WTC11 (cell line): ENCODE results near the gene ZKSCAN1. TPM values are rescaled to one million over a fixed set of nuclear protein-coding genes. Genes with fewer than 3 reads are reported as not detected.

ENCODE experiments used
- ATAC-seq: fragments of 200-7000 bp; cut with Tn5 transposase; 2 replicates; pipeline ENCODE4 v1.10.0; 2021; ENCODE audit warnings: mild to moderate bottlenecking, moderate library complexity
- CTCF ChIA-PET: fragments of 300-600 bp; sonication (Branson Sonifier 250); formaldehyde crosslinking; loops from one replicate; lab custom pipeline; 2021; ENCODE audit warnings: antibody characterized with exemption; lab: Charles Lee
- POLR2A ChIA-PET: fragments of 350-600 bp; sonication (Branson Sonifier 250); formaldehyde crosslinking; loops from one replicate; lab custom pipeline; 2021; ENCODE audit warnings: antibody characterized with exemption; lab: Charles Lee
- DNase-seq: peaks from one replicate; pipeline ENCODE4 v3.0.0; 2021; ENCODE audit warnings: low spot score
- H3K27ac Mint-ChIP-seq: 2 replicates; pipeline ENCODE4 v1.8.0; 2021; ENCODE audit warnings: mixed read lengths
- H3K27me3 Mint-ChIP-seq: 2 replicates; pipeline ENCODE4 v1.8.0; 2021; ENCODE audit warnings: low read depth, mild to moderate bottlenecking, moderate library complexity, mixed read lengths
- H3K36me3 Mint-ChIP-seq: 2 replicates; pipeline ENCODE4 v1.8.0; 2021; ENCODE audit warnings: mixed read lengths
- H3K4me1 Mint-ChIP-seq: 2 replicates; pipeline ENCODE4 v1.8.0; 2022; ENCODE audit warnings: mixed read lengths
- H3K4me3 Mint-ChIP-seq: 2 replicates; pipeline ENCODE4 v1.8.0; 2021; ENCODE audit warnings: mild to moderate bottlenecking, moderate library complexity, mixed read lengths
- H3K9me3 Mint-ChIP-seq: 2 replicates; pipeline ENCODE4 v1.8.0; 2021; ENCODE audit warnings: mixed read lengths
- ATF3 ChIP-seq: sonication (generic); formaldehyde crosslinking; conservative IDR thresholded peaks from 2 replicates; pipeline ENCODE4 v1.8.1; 2022; ENCODE audit warnings: mild to moderate bottlenecking, missing genetic modification reagents
- CREM ChIP-seq: sonication (generic); formaldehyde crosslinking; IDR thresholded peaks from 2 replicates; pipeline ENCODE4 v1.8.1; 2022; ENCODE audit warnings: mild to moderate bottlenecking, missing genetic modification reagents, moderate library complexity
- E2F5 ChIP-seq: sonication (generic); formaldehyde crosslinking; IDR thresholded peaks from 2 replicates; pipeline ENCODE4 v1.8.1; 2022; ENCODE audit warnings: mild to moderate bottlenecking, moderate library complexity, missing genetic modification reagents
- EMX1 ChIP-seq: fragments of 250-450 bp; sonication (Bioruptor Pico); IDR thresholded peaks from 2 replicates; pipeline ENCODE4 v1.8.0; 2021; ENCODE audit warnings: mild to moderate bottlenecking
- ERG ChIP-seq: fragments of 250-450 bp; sonication (Bioruptor Pico); IDR thresholded peaks from 2 replicates; pipeline ENCODE4 v1.8.0; 2021; ENCODE audit warnings: mild to moderate bottlenecking
- FOXK1 ChIP-seq: sonication (generic); formaldehyde crosslinking; IDR thresholded peaks from 2 replicates; pipeline ENCODE4 v1.8.0; 2022; ENCODE audit warnings: mild to moderate bottlenecking, moderate library complexity, missing genetic modification reagents
- FOXP4 ChIP-seq: sonication (generic); formaldehyde crosslinking; IDR thresholded peaks from 2 replicates; pipeline ENCODE4 v1.8.0; 2022; ENCODE audit warnings: mild to moderate bottlenecking, missing genetic modification reagents
- GTF2I ChIP-seq: fragments of 250-450 bp; sonication (Bioruptor Pico); conservative IDR thresholded peaks from 2 replicates; pipeline ENCODE4 v1.4.0; 2021; ENCODE audit warnings: mild to moderate bottlenecking
- JAZF1 ChIP-seq: fragments of 250-450 bp; sonication (Bioruptor Pico); IDR thresholded peaks from 2 replicates; pipeline ENCODE4 v1.9.0; 2021; ENCODE audit warnings: moderate library complexity, mild to moderate bottlenecking, inconsistent platforms
- JUN ChIP-seq: sonication (generic); formaldehyde crosslinking; IDR thresholded peaks from 2 replicates; pipeline ENCODE4 v1.8.0; 2023; ENCODE audit warnings: mild to moderate bottlenecking, missing genetic modification reagents
- NFATC4 ChIP-seq: fragments of 250-450 bp; sonication (Bioruptor Pico); IDR thresholded peaks from 2 replicates; pipeline ENCODE4 v1.9.0; 2021; ENCODE audit warnings: mild to moderate bottlenecking
- NFE2L1 ChIP-seq: sonication (generic); formaldehyde crosslinking; IDR thresholded peaks from 2 replicates; pipeline ENCODE4 v1.8.1; 2023; ENCODE audit warnings: missing genetic modification reagents
- RORB ChIP-seq: fragments of 250-450 bp; sonication (Bioruptor Pico); IDR thresholded peaks from 2 replicates; pipeline ENCODE4 v1.9.0; 2021; ENCODE audit warnings: mild to moderate bottlenecking
- STAT6 ChIP-seq: sonication (generic); formaldehyde crosslinking; conservative IDR thresholded peaks from 2 replicates; pipeline ENCODE4 v1.8.1; 2023; ENCODE audit warnings: mild to moderate bottlenecking, low read depth, missing genetic modification reagents, moderate library complexity
- TEAD4 ChIP-seq: sonication (generic); formaldehyde crosslinking; IDR thresholded peaks from 2 replicates; pipeline ENCODE4 v1.8.0; 2022; ENCODE audit warnings: mild to moderate bottlenecking, missing genetic modification reagents
- ZNF396 ChIP-seq: fragments of 250-450 bp; sonication (Bioruptor Pico); IDR thresholded peaks from 2 replicates; pipeline ENCODE4 v1.8.0; 2021; ENCODE audit warnings: mild to moderate bottlenecking, moderate library complexity, borderline replicate concordance
- total RNA-seq: library from RNA; stranded (reverse); gene quantifications from 3 replicates; pipeline ENCODE4 v1.2.3, GENCODE V29; 2021
- TF ChIP-seq, protein P1 (sequence below): sonication (generic); formaldehyde crosslinking; IDR thresholded peaks from 2 replicates; pipeline ENCODE4 v1.8.1; 2023; ENCODE audit warnings: mild to moderate bottlenecking, missing genetic modification reagents, moderate library complexity
- TF ChIP-seq, protein P2 (sequence below): fragments of 250-450 bp; sonication (Bioruptor Pico); conservative IDR thresholded peaks from 2 replicates; pipeline ENCODE4 v1.9.0; 2021; ENCODE audit warnings: mild to moderate bottlenecking
- TF ChIP-seq, protein P3 (sequence below): sonication (generic); formaldehyde crosslinking; IDR thresholded peaks from 2 replicates; pipeline ENCODE4 v1.8.1; 2022; ENCODE audit warnings: missing genetic modification reagents, borderline replicate concordance
- TF ChIP-seq, protein P4 (sequence below): sonication (generic); formaldehyde crosslinking; IDR thresholded peaks from 2 replicates; pipeline ENCODE4 v1.8.1; 2023; ENCODE audit warnings: mild to moderate bottlenecking, missing genetic modification reagents
- TF ChIP-seq, protein P5 (sequence below): fragments of 250-450 bp; sonication (Bioruptor Pico); IDR thresholded peaks from 2 replicates; pipeline ENCODE4 v1.9.0; 2021; ENCODE audit warnings: moderate library complexity, mild to moderate bottlenecking, inconsistent platforms, borderline replicate concordance

ZKSCAN1 gene
- total RNA-seq, 1 experiment from 2014 or later: 46.6 TPM

GRCh38 chr7:100010901-100011300 lies 4.5 kb upstream of the ZKSCAN1 start:
- no peaks in the 10 kb centered on the region for H3K36me3 Mint-ChIP-seq
- ATAC-seq (no peak), DNase-seq (no peak)
- ChIA-PET POLR2A (interaction anchor here (0.6 to 0.8 kb wide), 2 partner anchors 31 to 236 kb away, joined by 3 to 4 read pairs; no protein-coding TSS in a partner anchor), CTCF (interaction anchor here (0.7 to 1.2 kb wide), 2 partner anchors 17 to 31 kb away, joined by 3 to 5 read pairs; no protein-coding TSS in a partner anchor)
- H3K4me3 Mint-ChIP-seq: no peak overlapping the region
- TF ChIP-seq STAT6 (CRISPR knock-in tag): no peak
- no peak for TF ChIP-seq NFE2L1 (CRISPR knock-in tag)
- TF ChIP-seq, protein P1, sequence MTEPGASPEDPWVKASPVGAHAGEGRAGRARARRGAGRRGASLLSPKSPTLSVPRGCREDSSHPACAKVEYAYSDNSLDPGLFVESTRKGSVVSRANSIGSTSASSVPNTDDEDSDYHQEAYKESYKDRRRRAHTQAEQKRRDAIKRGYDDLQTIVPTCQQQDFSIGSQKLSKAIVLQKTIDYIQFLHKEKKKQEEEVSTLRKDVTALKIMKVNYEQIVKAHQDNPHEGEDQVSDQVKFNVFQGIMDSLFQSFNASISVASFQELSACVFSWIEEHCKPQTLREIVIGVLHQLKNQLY (CRISPR knock-in tag): no peak
- no peak for TF ChIP-seq ZNF396
- TF ChIP-seq, protein P2, sequence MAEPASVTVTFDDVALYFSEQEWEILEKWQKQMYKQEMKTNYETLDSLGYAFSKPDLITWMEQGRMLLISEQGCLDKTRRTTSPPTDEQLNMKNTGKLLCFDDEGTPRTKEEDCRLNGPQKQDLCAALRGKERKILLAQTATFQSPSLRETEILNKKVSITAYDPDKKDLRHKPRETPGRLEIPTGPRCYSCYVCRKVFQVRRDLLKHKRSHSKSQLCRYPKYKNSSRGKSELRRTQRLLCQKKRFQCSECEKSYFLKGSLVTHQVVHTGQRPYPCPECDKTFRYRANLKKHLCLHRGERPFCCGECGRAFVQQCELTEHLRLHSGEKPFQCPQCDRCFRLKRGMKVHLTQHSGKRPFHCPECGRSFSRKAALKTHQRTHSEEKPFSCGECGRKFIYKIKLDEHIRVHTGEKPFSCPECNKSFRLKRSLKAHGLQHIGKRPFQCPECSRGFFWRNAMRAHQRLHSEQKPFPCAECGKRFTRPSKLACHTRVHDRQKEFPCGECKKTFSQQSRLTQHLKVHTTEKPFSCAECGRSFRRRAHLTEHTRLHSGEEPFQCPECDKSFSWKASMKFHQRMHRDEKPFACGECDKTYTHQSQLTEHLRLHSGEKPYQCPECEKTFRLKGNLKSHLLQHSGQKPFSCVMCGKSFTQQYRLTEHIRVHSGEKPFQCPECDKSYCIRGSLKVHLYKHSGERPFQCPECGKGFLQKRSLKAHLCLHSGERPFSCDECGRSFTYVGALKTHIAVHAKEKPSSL (CRISPR knock-in tag): no peak
- no peak for TF ChIP-seq CREM (CRISPR knock-in tag)
- H3K9me3 Mint-ChIP-seq: no peaks in the 10 kb centered on the region
- peaks cover 8% of the 10 kb centered on the region for H3K4me1 Mint-ChIP-seq
- peaks cover 5% of the 10 kb centered on the region for H3K27me3 Mint-ChIP-seq
- H3K27ac Mint-ChIP-seq: no peak overlapping the region

DNA sequence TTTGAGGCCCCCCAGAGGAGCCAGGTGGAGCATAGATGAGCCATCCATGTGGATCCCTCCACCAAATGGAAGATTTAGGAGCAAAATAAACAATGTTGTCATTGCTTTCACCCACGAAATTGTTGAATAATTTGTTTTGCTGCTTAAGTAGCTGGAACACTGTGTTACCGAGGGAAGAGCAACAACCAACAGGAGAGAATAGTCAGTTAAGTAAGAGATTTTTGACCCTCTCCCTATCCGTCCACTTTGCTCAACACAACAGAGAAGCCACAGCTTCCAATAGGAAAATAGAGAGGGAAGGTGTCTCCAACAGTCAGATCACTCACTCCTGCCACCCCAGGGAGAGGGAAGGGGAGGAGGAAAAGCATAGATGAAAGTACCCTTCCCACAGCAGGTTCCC lies 3.9 kb upstream of the ZKSCAN1 start:
- Mint-ChIP-seq H3K36me3 (no peaks in the 10 kb centered on the region), H3K4me1 (peaks cover 13% of the 10 kb centered on the region), H3K27me3 (peaks cover 5% of the 10 kb centered on the region), H3K4me3 (no peak overlapping the region), H3K27ac (peak overlapping the region; percentile 43; the same call in 1 of the 2 replicates), H3K9me3 (no peaks in the 10 kb centered on the region)
- DNase-seq (no peak), ATAC-seq (no peak)
- ChIA-PET CTCF (no interaction called here), POLR2A (interaction anchor here (0.8 kb wide), 1 partner anchor 32 kb away, joined by 3 read pairs; no protein-coding TSS in a partner anchor)
- TF ChIP-seq EMX1: no peak
- TF ChIP-seq E2F5 (CRISPR knock-in tag): no peak
- no peak for TF ChIP-seq GTF2I (CRISPR knock-in tag)
- TF ChIP-seq TEAD4 (CRISPR knock-in tag): no peak
- no peak for TF ChIP-seq ERG (CRISPR knock-in tag)
- no peak for TF ChIP-seq JUN
- no peak for TF ChIP-seq FOXK1 (CRISPR knock-in tag)
- no peak for TF ChIP-seq RORB (CRISPR knock-in tag)
- TF ChIP-seq NFATC4 (CRISPR knock-in tag): no peak
- TF ChIP-seq, protein P3, sequence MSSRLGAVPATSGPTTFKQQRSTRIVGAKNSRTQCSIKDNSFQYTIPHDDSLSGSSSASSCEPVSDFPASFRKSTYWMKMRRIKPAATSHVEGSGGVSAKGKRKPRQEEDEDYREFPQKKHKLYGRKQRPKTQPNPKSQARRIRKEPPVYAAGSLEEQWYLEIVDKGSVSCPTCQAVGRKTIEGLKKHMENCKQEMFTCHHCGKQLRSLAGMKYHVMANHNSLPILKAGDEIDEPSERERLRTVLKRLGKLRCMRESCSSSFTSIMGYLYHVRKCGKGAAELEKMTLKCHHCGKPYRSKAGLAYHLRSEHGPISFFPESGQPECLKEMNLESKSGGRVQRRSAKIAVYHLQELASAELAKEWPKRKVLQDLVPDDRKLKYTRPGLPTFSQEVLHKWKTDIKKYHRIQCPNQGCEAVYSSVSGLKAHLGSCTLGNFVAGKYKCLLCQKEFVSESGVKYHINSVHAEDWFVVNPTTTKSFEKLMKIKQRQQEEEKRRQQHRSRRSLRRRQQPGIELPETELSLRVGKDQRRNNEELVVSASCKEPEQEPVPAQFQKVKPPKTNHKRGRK (CRISPR knock-in tag): no peak
- TF ChIP-seq JAZF1 (CRISPR knock-in tag): no peak
- TF ChIP-seq, protein P4, sequence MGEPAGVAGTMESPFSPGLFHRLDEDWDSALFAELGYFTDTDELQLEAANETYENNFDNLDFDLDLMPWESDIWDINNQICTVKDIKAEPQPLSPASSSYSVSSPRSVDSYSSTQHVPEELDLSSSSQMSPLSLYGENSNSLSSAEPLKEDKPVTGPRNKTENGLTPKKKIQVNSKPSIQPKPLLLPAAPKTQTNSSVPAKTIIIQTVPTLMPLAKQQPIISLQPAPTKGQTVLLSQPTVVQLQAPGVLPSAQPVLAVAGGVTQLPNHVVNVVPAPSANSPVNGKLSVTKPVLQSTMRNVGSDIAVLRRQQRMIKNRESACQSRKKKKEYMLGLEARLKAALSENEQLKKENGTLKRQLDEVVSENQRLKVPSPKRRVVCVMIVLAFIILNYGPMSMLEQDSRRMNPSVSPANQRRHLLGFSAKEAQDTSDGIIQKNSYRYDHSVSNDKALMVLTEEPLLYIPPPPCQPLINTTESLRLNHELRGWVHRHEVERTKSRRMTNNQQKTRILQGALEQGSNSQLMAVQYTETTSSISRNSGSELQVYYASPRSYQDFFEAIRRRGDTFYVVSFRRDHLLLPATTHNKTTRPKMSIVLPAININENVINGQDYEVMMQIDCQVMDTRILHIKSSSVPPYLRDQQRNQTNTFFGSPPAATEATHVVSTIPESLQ: no peak
- no peak for TF ChIP-seq FOXP4 (CRISPR knock-in tag)
- TF ChIP-seq, protein P5, sequence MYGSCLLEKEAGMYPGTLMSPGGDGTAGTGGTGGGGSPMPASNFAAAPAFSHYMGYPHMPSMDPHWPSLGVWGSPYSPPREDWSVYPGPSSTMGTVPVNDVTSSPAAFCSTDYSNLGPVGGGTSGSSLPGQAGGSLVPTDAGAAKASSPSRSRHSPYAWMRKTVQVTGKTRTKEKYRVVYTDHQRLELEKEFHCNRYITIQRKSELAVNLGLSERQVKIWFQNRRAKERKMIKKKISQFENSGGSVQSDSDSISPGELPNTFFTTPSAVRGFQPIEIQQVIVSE (CRISPR knock-in tag): no peak
- TF ChIP-seq ATF3 (CRISPR knock-in tag): no peak
